ENCODE data around the gene NGRN.

- TF ChIP-seq USF2 (IDR thresholded peaks at IDR 0.05; ENCODE audit: low read depth, low read length) (no peak), RCOR1 (IDR thresholded peaks at IDR 0.05; ENCODE audit: insufficient replicate concordance, low read length) (no peak), CTCF (conservative IDR thresholded peaks at IDR 0.05; ENCODE audit: low read depth, low read length) (no peak)
Measured at GRCh38 chr15:90287946-90288345, 22.5 kb downstream of the NGRN start.
